Stimulated activated CD4-positive, alpha-beta T cell treated with anti-CD3 and anti-CD28 coated beads, Interleukin-15, amount 100 ng/mL, for 1 hour (primary cell): Measurements from ENCODE around the gene EEF2.
"Not testable (repeated sequence)": the region's sequence is repeated elsewhere in the genome, so short reads cannot be mapped to it uniquely, and the experiment has no call there.

Experiments used
- DNase-seq, 2 donors: peaks; one replicate each; pipeline ENCODE4 v3.0.0-alpha.2; 2020; ENCODE audit warnings: low read depth in 1 of 2, low spot score in 1 of 2

The EEF2 gene

GRCh38 chr19:3950871-3951861 lies 34.1 kb downstream of the EEF2 start:
- DNase-seq: no peak

- DNase-seq: no peak
These were observed 35.0 kb downstream of the EEF2 start for GRCh38 chr19:3949997-3950859.

- DNase-seq: no peak
These were observed 36.0 kb downstream of the EEF2 start for GRCh38 chr19:3949294-3949693.

- not testable (repeated sequence) for DNase-seq
These were observed 37.8 kb downstream of the EEF2 start for GRCh38 chr19:3947316-3947933.

GRCh38 chr19:3945838-3946237 lies 39.4 kb downstream of the EEF2 start:
- no peak for DNase-seq

GRCh38 chr19:3944018-3944721 lies 41.1 kb downstream of the EEF2 start:
- no peak for DNase-seq

GRCh38 chr19:3942790-3943409 lies 42.4 kb downstream of the EEF2 start:
- no peak for DNase-seq

GRCh38 chr19:3938300-3938950 lies 46.8 kb downstream of the EEF2 start:
- DNase-seq: not testable (repeated sequence)

- DNase-seq: no peak
These were observed 48.5 kb downstream of the EEF2 start for GRCh38 chr19:3936506-3937442.

GRCh38 chr19:3932931-3933810 lies 52.1 kb downstream of the EEF2 start, which contains the start of gene NMRK2:
NMRK2 (plus strand) TSS chr19:3933069; CDS start chr19:3933672, 603 bp downstream.
- DNase-seq: no peak

GRCh38 chr19:3931041-3931440 lies 54.2 kb downstream of the EEF2 start:
- DNase-seq: no peak
